GM12873 (cell line): ENCODE measurements around the gene ADD1.

Experiments used
- TF ChIP-seq, protein P1 (sequence below): IDR thresholded peaks from 2 replicates; pipeline ENCODE4 v1.5.1; 2012; ENCODE audit warnings: low read depth, mild to moderate bottlenecking, moderate library complexity, low read length, control low read depth; ENCODE audit not compliant: insufficient read depth; ENCODE audit errors: missing control alignments

The ADD1 gene

DNA sequence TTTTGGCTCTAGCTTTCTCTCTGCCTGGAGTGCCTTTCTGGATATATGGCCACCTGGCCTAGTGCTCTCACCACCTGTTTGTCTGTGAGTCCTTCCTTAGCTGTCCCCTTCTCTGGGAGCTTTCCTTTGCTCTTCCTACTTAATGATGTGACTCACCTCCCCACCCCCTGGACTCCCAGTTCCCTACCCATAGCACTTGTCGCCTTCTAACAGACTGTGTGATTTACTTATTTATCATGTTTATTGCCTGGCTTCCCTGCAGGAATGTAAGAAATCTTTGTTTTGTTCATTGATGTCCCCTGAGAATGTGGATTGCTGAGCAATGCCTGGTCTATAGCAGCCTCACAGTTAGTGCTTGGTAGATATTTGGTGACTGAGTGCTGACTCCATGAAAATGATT lies 18.9 kb downstream of the ADD1 start:
- TF ChIP-seq, protein P1, sequence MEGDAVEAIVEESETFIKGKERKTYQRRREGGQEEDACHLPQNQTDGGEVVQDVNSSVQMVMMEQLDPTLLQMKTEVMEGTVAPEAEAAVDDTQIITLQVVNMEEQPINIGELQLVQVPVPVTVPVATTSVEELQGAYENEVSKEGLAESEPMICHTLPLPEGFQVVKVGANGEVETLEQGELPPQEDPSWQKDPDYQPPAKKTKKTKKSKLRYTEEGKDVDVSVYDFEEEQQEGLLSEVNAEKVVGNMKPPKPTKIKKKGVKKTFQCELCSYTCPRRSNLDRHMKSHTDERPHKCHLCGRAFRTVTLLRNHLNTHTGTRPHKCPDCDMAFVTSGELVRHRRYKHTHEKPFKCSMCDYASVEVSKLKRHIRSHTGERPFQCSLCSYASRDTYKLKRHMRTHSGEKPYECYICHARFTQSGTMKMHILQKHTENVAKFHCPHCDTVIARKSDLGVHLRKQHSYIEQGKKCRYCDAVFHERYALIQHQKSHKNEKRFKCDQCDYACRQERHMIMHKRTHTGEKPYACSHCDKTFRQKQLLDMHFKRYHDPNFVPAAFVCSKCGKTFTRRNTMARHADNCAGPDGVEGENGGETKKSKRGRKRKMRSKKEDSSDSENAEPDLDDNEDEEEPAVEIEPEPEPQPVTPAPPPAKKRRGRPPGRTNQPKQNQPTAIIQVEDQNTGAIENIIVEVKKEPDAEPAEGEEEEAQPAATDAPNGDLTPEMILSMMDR: no peak

DNA sequence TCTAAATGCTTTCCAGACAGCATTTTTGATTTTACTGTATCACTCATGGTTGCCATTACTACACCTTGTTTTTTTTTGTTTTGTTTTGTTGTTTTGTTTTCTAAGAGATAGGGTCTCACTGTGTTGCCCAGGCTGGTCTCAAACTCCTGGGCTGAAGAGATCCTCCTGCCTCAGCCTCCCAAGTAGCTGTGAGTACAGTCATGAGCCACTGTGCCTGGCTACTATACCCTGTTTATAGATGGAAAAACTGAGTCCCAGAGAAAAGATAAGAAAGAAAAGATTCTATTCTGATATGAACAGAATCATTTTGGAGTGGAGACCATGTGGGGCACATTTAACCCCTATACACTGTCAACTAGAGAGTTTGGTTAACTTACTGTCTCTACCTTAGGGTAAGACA lies 20.0 kb downstream of the ADD1 start:
- TF ChIP-seq, protein P1: no peak

DNA sequence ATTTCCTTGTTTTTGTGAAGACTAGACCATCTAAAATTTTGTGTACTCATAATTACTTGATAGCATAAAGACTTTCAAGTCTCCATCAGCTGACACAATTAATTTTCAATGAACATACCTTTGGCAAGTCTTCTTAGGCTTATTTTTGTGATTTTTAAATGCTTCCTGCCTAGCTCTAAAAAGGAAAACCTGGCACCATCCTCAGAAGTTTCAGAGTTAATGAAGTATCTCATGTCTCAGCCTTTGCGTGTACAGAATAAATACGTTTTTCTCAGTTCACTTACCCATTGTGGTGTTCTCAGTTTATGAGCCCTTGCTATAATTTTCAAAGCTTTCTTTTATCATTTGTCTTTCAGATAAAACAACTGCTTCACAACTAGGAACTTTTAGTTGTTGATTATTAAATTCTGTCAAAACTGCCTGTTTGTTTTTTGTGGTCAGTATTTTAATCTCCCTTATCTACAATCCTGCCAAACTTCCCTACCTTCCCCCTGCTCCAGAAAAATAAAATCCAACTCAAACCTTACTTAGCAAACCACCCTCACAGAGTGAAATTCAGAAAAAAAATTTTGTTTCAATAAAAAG lies 21.6 kb downstream of the ADD1 start:
- TF ChIP-seq, protein P1: no peak

DNA sequence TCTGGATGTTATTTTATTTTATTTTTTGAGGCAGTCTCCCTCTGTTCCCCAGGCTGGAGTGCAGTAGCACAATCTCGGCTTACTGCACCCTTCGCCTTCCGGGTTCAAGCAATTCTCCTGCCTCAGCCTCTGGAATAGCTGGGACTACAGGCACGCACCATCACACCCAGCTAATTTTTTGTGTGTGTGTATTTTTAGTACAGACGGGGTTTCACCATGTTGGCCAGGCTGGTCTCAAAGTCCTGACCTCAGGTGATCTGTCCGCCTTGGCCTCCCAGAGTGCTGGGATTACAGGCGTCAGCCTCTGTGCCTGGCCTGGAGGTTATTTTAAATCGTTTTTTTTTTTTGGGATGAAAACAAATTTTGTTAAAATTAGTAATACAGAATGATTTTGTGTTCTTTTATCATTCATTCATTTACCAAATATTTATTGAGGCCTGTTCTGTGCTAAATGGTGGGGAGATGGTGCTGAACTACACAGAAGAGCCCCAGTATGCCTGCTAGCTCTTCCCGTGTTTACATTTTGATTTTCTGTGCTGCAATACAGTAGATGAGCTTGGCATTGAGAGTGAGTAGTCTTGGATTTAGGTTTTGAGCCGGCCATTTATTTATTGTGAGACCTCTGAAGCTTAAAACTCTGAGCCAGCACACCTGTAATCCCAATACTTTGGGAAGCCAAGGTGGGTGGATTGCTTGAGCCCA lies 22.7 kb downstream of the ADD1 start:
- TF ChIP-seq, protein P1: no peak

DNA sequence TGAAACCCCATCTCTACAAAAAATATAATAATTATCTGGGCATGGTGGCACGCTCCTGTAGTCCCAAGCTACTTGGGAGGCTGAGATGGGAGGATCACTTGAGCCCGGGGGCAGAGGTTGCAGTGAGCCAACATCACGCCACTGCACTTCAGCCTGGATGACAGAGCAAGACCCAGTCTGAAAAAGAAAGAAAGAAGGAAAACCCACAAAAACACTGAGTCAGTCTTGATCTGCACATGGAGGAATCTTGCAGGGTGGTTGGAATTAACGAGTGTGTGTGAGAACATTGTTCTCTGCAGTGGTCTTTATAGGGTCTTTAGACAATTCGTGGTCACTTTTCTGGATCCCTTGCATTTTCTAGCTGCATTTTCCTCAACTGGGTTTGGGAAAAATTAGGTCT lies 23.2 kb downstream of the ADD1 start:
- TF ChIP-seq, protein P1: no peak

DNA sequence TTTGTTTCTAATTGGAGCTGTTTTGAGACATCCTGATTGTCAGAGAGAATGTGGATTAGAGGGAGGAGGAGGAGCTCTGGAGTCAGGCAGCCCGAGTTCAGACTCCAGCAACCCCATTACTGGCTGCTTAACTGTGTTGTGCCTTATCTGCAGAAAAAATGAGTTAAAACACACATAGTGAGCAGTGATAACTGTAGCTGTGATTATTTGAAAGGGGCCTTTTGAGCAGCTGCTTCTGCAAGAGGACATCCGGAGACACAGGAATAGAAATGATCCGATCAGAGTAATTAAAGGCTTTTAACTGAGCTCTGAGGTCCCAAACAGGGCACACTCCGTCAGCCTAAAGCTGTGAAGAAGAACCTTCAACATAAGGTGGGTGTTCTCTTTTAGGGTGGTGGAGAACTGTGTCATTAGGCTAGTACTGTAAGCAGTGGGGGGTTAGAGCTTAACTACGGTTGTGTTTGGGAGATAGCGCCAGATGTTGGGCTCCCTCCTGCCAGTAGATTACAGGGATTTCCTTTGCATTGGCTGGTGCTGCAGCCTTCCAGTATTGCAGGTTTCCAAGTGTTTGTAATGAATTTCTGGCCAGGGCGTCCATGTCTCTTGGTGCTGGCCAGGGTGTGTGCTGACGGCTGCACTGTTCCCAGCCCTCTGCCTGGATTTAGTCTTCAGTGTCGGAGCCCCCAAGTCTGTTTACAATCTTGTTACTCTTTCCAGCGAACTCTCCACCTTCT lies 24.3 kb downstream of the ADD1 start:
- TF ChIP-seq, protein P1: no peak

DNA sequence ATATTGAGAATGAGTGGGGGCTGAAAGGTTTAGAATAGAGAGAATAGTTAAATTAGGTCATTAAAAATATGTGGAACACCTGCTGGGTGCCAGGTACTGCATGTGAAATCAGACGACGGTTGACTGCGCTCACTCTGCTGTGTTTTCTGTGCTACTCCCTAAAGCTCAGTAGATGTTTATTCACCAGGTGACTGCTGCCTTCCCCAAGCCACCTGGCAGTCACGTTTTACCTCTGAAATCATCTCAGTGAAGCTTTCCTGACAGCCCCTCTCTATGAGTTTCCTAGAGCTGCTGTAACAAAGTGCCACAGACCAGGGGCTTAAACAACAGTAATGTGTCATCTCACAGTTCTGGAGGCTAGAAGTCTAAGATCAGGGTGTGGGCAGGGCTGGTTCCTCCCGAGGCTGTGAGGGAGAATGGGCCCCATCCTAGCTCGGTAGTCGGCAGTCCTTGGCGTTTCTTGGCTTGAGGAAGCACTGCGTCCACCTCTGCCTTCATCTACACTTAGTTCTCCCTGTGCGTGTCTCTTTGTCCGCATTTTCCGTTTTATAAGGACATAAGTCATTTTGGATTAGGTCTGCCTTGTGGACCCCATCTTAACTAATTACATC lies 25.3 kb downstream of the ADD1 start:
- TF ChIP-seq, protein P1: no peak
